Thymus (tissue), 11 donors: ENCODE measurements around the gene IFNAR2. TPM values are rescaled to one million over a fixed set of nuclear protein-coding genes. Genes with fewer than 3 reads are reported as not detected.

Experiments used
- DNase-seq, 9 donors: peaks; one replicate each; pipeline ENCODE4 v3.0.0-alpha.2; 2013; ENCODE audit warnings: low spot score in 9 of 9, low read depth in 6 of 9, missing footprints in 1 of 9
- H3K27ac ChIP-seq, 2 donors: one replicate each; pipeline ENCODE4 v1.5.1; 2013; ENCODE audit warnings: control low read depth in 1 of 2, low read depth in 1 of 2, low read length in 1 of 2, mild to moderate bottlenecking in 1 of 2, moderate library complexity in 1 of 2
- H3K27me3 ChIP-seq, 2 donors: one replicate each; pipeline ENCODE4 v1.5.1; 2013; ENCODE audit warnings: low read length in 1 of 2; ENCODE audit not compliant: control insufficient read depth in 2 of 2, insufficient read depth in 1 of 2
- H3K36me3 ChIP-seq, 2 donors: one replicate each; pipeline ENCODE4 v1.5.1; 2013; ENCODE audit warnings: low read length in 1 of 2, mild to moderate bottlenecking in 1 of 2, moderate library complexity in 1 of 2; ENCODE audit not compliant: control insufficient read depth in 2 of 2, insufficient read depth in 2 of 2
- H3K4me1 ChIP-seq, 2 donors: one replicate each; pipeline ENCODE4 v1.5.1; 2013; ENCODE audit warnings: low read length in 2 of 2; ENCODE audit not compliant: control insufficient read depth in 2 of 2, insufficient read depth in 2 of 2
- H3K4me3 ChIP-seq, 2 donors: one replicate each; pipeline ENCODE4 v1.5.1; 2013; ENCODE audit warnings: low read length in 2 of 2, control low read depth in 1 of 2, mild to moderate bottlenecking in 1 of 2
- H3K9me3 ChIP-seq, 2 donors: one replicate each; pipeline ENCODE4 v1.5.1; 2013; ENCODE audit warnings: low read length in 1 of 2, mild to moderate bottlenecking in 1 of 2; ENCODE audit not compliant: control insufficient read depth in 2 of 2, insufficient read depth in 1 of 2
- WGBS: extraction: QIAGEN DNeasy Blood & Tissue Kit; methylation state at CpG from one replicate; pipeline ENCODE4 v1.1.7; 2013; 5-methylcytosine and 5-hydroxymethylcytosine counted together
- polyA plus RNA-seq: library from polyadenylated mRNA; stranded (reverse); fragments of 200-250 nt; gene quantifications from one replicate; pipeline ENCODE4 v1.2.3, GENCODE V29; 2013
- total RNA-seq: library from RNA; stranded (reverse); fragments of 120-200 nt; gene quantifications from one replicate; pipeline ENCODE4 v1.2.4, GENCODE V29; 2013
- donor health status: healthy.

Gene IFNAR2
- total and polyA plus RNA-seq, 2 donors: 11.2 to 36.9 TPM

DNA sequence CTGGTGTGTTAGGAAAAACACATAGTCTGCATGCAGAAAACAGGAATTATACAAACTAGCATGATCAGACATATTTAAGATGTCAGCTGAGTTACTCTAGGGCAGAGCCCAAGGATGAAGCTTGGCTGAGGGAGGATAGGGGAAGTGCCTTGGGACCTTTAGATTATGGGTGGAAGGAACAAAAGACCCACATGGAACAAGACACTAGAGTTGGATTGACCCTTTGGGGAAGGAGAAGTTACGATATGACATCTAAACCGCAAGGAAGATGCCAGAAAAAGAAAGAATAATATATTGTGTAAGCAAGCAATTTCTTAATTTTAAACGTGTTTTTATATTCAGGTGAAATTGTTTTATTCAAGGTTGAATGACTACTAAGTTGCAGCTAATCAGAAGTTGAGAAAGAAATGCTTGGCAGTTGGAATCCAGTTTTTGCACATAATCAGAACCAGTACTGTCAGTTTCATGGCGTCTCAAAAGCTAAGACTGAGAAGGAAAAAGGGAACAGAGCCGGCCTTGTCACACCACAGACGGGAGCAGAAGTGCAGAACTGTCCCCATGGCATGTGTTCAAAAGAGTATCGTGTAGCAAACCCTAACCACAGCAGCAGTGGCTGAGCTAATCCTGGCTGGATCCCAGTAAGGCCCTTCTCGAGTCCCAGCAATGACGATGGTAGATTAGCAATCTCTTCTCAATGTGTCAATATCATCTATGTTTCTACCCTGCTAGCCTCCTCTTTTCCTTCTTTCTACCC, 31.2 kb upstream of the IFNAR2 start:
- no peak for DNase-seq
- H3K27me3 ChIP-seq: peaks cover 2 to 5% of the 10 kb centered on the region in 2 donors
- peaks cover 0 to 12% of the 10 kb centered on the region in 2 donors for H3K4me1 ChIP-seq
- no peaks in the 10 kb centered on the region for H3K9me3 ChIP-seq
- no peak overlapping the region for H3K4me3 ChIP-seq
- no peaks in the 10 kb centered on the region for H3K36me3 ChIP-seq
- peak overlapping the region in 1 of 2 donors; percentile 0 for H3K27ac ChIP-seq
- 87% methylated on average over 9 of the region's 9 CpGs for WGBS

DNA sequence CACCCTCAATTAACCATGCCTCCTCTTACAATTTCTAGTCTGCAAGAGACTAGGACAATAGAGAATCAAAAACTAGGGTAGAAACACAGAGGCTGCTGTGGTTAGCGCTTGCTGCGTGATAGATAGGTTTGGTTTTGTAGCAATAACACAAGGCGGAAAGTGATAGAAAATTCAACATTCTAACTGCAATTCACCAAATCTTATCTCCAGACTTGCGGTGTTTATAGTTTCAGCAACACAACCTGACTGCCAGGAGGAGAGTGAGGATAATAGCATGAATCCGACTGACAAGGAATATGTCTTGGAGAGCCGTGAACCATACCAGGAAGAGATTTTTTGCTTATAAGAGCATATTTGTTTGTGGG, 30.7 kb upstream of the IFNAR2 start:
- peak overlapping the region in 1 of 2 donors; percentile 0 for H3K27ac ChIP-seq
- H3K4me3 ChIP-seq: no peak overlapping the region
- H3K27me3 ChIP-seq: peaks cover 2 to 5% of the 10 kb centered on the region in 2 donors
- DNase-seq: no peak
- no peaks in the 10 kb centered on the region for H3K36me3 ChIP-seq
- peaks cover 0 to 14% of the 10 kb centered on the region in 2 donors for H3K4me1 ChIP-seq
- no peaks in the 10 kb centered on the region for H3K9me3 ChIP-seq
- 81% methylated on average over 6 of the region's 6 CpGs for WGBS

DNA sequence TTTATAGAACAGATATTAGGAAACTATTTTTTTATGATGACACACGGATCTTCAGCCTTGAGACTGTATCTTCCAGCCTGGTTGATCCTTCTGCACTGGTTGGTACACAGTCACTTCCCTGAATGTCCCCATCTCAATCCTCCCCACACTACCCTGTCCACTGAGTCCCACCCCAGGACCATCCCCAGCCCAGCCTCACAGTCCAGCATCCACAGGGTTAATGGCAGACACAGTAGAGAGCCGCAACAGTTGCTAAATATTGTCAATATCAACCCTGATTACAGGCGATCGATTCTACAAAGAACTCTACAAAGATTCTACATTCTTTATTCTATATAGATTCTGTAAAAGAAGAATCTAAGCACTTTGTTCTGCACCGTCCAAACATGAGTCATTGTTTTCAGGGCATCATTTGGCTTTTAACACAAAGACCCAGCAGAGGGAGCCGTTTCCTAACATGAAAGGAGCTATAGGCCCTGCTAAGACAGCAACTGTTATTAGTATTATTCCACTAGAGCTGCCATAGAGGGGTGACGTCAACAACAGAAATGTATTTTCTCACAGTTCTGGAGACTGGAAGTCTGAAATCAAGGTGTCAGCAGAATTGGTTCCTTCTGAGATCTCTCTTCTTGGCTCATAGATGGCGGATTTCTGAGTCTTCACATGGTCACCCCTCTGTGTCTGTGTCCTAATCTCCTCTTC, 30.1 kb upstream of the IFNAR2 start:
- H3K36me3 ChIP-seq: no peaks in the 10 kb centered on the region
- peaks cover 2 to 19% of the 10 kb centered on the region in 2 donors for H3K4me1 ChIP-seq
- H3K9me3 ChIP-seq: no peaks in the 10 kb centered on the region
- H3K27ac ChIP-seq: peak overlapping the region in 1 of 2 donors; percentile 22
- H3K4me3 ChIP-seq: no peak overlapping the region
- WGBS: 31% methylated on average over 8 of the region's 8 CpGs
- H3K27me3 ChIP-seq: peaks cover 2 to 5% of the 10 kb centered on the region in 2 donors
- DNase-seq: peak; percentile 52 to 94 (median 84)

DNA sequence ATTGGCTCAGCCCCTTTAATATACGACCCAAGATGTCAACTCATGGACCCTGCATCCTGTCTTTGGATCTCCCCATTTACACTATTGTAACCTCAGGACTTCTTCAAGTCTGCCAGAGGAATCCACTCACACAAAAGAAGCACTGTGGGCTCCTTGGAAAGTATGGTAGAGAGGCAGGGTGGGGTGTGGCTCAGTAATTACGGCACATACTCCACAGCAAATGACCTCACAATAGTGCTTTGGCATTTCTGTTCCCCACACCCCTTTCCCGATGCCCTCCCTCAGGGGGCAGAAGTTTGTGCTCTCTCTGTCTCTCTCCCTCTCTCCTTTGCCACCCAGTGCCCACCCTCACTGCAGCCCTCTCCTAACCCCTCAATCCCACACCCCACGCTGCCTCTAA, 27.8 kb upstream of the IFNAR2 start:
- no peak for DNase-seq
- Histone ChIP-seq H3K4me3 (no peak overlapping the region), H3K4me1 (peaks cover 13 to 32% of the 10 kb centered on the region in 2 donors), H3K27me3 (peaks cover 2% of the 10 kb centered on the region in 2 donors), H3K27ac (no peak overlapping the region), H3K36me3 (no peaks in the 10 kb centered on the region), H3K9me3 (peaks cover 0 to under 1% of the 10 kb centered on the region in 2 donors)
- WGBS: 97% methylated on average over 4 of the region's 4 CpGs

DNA sequence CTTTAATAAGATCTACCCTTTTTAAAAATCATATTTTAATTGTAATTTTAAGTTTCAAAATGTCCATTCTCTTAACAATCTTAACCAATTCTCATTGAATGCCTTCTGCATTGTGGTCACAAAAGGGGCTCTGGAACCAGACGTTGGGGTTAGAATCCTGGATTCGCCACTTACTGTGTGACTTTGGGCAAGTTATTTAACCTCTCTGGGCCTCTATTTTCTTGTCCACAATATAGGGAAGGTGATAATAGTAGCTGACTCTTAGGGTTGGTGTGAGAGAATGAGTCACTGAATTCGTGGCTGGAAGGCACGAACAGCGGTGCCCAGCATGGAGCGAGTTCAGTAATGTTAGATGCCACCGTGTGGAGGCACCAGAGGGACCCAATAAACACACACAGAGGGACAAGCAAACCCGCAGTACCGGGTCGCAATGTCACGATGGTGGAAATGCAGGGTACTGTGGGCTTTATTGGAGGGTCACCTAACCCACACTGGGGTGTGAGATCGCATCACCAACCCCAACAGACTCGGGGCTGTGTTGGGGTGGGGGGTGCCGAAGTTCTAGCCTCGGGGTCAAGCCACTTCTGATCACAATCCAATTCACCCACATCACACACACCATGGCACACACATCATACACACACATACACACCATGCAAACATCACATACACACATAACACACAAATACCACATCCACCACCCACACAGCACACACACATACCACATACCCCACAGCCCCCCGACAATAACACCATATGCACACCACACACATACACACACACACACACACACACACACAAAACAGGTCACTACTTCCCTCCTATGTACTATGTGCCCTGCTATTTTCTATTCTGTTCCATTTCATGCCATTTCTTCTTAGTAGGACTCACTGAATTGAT, 27.0 kb upstream of the IFNAR2 start:
- Histone ChIP-seq H3K27ac (peak overlapping the region in 1 of 2 donors; percentile 66), H3K36me3 (no peaks in the 10 kb centered on the region), H3K4me3 (no peak overlapping the region), H3K27me3 (no peaks in the 10 kb centered on the region), H3K9me3 (peaks cover 0 to 7% of the 10 kb centered on the region in 2 donors), H3K4me1 (peaks cover 13 to 32% of the 10 kb centered on the region in 2 donors)
- DNase-seq: no peak
- 81% methylated on average over 16 of the region's 16 CpGs for WGBS

DNA sequence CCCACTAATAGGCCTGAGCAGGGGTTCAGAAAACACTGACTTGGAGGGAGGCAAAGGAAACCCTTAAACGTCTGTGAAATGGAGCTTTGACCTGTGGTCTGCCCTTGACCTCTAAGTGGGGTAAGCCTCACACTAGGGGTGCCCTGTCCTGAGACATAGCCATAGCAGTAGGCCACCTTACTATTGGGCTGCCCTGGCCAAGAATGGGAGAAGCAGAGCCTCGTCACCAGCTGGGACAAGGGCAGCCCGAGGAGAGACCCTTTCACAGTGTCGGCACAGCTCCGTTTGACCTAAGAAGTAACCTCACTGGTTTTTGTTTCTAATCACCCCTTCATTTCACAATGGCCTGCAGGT, 26.4 kb upstream of the IFNAR2 start:
- no peak for DNase-seq
- peaks cover 0 to 8% of the 10 kb centered on the region in 2 donors for H3K9me3 ChIP-seq
- H3K4me1 ChIP-seq: peaks cover 13 to 32% of the 10 kb centered on the region in 2 donors
- H3K4me3 ChIP-seq: no peak overlapping the region
- H3K27ac ChIP-seq: peak overlapping the region; percentile 66 to 68
- 72% methylated on average over 5 of the region's 5 CpGs for WGBS
- H3K27me3 ChIP-seq: no peaks in the 10 kb centered on the region
- H3K36me3 ChIP-seq: no peaks in the 10 kb centered on the region

DNA sequence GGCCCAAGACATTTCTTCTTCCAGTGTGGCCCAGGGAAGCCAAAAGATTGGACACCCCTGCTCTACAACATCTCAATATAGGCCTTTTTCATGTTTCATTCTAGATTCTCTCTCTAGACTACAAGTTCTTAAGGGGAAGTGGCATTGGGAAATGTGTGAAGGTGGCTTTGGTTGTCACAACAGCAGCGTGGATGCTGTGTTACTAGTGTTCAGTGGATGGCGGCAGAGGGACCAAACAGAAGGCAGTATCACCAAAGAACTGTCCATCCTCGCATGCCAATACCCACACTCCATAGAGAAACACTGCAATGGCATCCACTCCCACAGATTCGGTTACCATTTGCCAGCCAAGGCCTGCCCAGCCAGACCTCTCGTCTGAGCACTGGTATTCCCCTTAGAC, 24.3 kb upstream of the IFNAR2 start:
- Histone ChIP-seq H3K4me3 (no peak overlapping the region), H3K27ac (peak overlapping the region; percentile 57 to 83), H3K9me3 (peaks cover 0 to 8% of the 10 kb centered on the region in 2 donors), H3K36me3 (no peaks in the 10 kb centered on the region), H3K4me1 (peaks cover 17 to 31% of the 10 kb centered on the region in 2 donors), H3K27me3 (no peaks in the 10 kb centered on the region)
- WGBS: 90% methylated on average over 5 of the region's 5 CpGs
- DNase-seq: peak in 1 of 9 donors; percentile 56

DNA sequence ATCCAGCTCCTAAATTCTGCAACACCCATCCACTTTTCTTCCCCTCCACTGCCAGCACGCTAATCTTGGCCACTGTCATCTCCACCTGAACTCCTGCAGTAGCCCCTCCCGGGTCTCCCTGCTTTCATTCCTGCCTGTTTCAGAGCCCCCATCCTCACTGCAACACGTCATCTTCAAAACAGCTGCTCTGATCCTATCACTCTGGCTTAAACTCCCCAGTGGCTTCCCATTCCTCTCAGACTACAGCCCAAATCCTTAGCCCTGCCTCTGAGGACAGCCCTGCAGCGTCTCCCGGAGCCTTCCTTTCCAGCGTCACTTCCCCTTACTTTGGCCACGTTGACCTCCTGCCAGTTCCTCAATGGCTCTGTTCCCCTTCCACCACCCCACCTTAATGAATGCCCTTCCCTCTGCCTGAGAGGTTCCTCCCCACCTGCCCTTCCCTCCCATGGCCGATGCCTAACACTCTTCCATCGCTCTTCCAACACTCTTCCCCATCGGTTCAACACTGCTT, 22.9 kb upstream of the IFNAR2 start:
- no peaks in the 10 kb centered on the region for H3K27me3 ChIP-seq
- H3K36me3 ChIP-seq: no peaks in the 10 kb centered on the region
- peaks cover 29 to 41% of the 10 kb centered on the region in 2 donors for H3K4me1 ChIP-seq
- no peak overlapping the region for H3K27ac ChIP-seq
- 95% methylated on average over 10 of the region's 10 CpGs for WGBS
- no peak for DNase-seq
- H3K9me3 ChIP-seq: peaks cover 0 to 8% of the 10 kb centered on the region in 2 donors
- no peak overlapping the region for H3K4me3 ChIP-seq
